Ammon's horn (tissue), 1 donor: ENCODE measurements around the gene DLGAP1.
A peak's percentile ranks its signal among the peaks of the same experiment; 100 is the strongest.
"Not testable (repeated sequence)": the region's sequence is repeated elsewhere in the genome, so short reads cannot be mapped to it uniquely, and the experiment has no call there.

Source experiments
- DNase-seq: peaks from one replicate; pipeline ENCODE4 v3.0.0-alpha.2; 2016; ENCODE audit warnings: low spot score

The DLGAP1 gene

GRCh38 chr18:3580523-3581025 is 874.5 kb downstream of the DLGAP1 start:
- DNase-seq = not testable (repeated sequence)

- DNase-seq = no peak
Measured at GRCh38 chr18:3579701-3580100, 875.4 kb downstream of the DLGAP1 start.

GRCh38 chr18:3578621-3579020 is 876.5 kb downstream of the DLGAP1 start:
- DNase-seq = no peak

GRCh38 chr18:3577281-3577855 is 877.7 kb downstream of the DLGAP1 start:
- peak; percentile 40 for DNase-seq

GRCh38 chr18:3572761-3573160 is 882.3 kb downstream of the DLGAP1 start:
- DNase-seq = no peak

GRCh38 chr18:3566851-3567250 is 888.3 kb downstream of the DLGAP1 start:
- no peak for DNase-seq

GRCh38 chr18:3560755-3561154 is 894.4 kb downstream of the DLGAP1 start:
- no peak for DNase-seq

- DNase-seq = no peak
Measured at GRCh38 chr18:3554811-3555427, 900.2 kb downstream of the DLGAP1 start.

GRCh38 chr18:3554091-3554601 is 901.0 kb downstream of the DLGAP1 start:
- DNase-seq = no peak

GRCh38 chr18:3552305-3552704 is 902.8 kb downstream of the DLGAP1 start:
- no peak for DNase-seq

- no peak for DNase-seq
Measured at GRCh38 chr18:3547891-3548615, 907.1 kb downstream of the DLGAP1 start.

- DNase-seq = no peak
Measured at GRCh38 chr18:3546106-3546505, 909.0 kb downstream of the DLGAP1 start.

GRCh38 chr18:3544537-3544936 is 910.6 kb downstream of the DLGAP1 start:
- DNase-seq = no peak

- DNase-seq = no peak
Measured at GRCh38 chr18:3541549-3542386, 913.3 kb downstream of the DLGAP1 start.

GRCh38 chr18:3540805-3541548 is 914.1 kb downstream of the DLGAP1 start:
- no peak for DNase-seq

- no peak for DNase-seq
Measured at GRCh38 chr18:3538954-3539617, 916.0 kb downstream of the DLGAP1 start.

GRCh38 chr18:3538456-3538855 is 916.7 kb downstream of the DLGAP1 start:
- peak; percentile 23 for DNase-seq

GRCh38 chr18:3530807-3531206 is 924.3 kb downstream of the DLGAP1 start:
- no peak for DNase-seq

- DNase-seq = no peak
Measured at GRCh38 chr18:3529601-3530000, 925.5 kb downstream of the DLGAP1 start.

GRCh38 chr18:3529077-3529476 is 926.0 kb downstream of the DLGAP1 start:
- no peak for DNase-seq

GRCh38 chr18:3528231-3528630 is 926.9 kb downstream of the DLGAP1 start:
- no peak for DNase-seq
